ENCODE results near the gene ETV3.

ETV3 gene

GRCh38 chr1:157137408-157138219 is 581 bp downstream of the ETV3 start:
- no peak for DNase-seq (ENCODE audit: low spot score)

DNA sequence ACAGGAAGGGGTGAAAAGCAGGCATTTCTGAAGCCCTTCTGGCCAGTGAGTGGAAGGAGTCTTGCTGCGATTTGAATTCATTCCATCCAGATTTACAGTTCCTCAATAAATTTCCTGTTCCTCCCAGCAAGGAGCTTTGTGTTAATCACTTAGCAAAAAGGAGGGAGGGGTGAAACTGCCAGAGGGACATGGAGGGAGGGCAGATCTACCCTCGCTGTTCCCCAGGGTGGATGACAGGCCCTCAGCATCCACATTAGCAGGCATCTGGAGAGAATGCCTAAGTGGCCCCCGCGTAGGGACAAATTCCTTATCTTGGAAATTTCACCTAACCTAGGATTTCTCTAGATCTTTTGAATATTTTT is 1.2 kb downstream of the ETV3 start:
- no peak for DNase-seq (ENCODE audit: low spot score)

DNA sequence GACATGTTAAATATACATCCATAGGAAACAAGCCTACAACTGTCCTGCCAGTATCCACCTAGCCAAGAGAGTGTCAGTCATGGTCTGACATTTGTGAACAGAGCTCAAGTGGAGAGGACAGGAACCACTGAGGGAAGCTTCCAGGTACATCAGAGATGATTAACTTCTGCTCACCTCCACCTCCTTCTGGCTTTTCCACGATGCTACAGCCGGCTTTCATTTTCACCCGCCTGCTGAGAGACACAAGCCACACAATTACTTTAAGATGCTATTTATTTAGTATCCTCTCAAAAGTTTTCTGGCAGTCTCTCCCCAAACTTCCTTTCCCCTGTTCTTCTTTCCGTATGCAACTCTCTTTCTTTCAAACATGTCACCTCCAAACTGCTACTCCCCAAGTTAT is 2.1 kb downstream of the ETV3 start:
- no peak for DNase-seq (ENCODE audit: low spot score)

GRCh38 chr1:157135646-157136045 is 2.5 kb downstream of the ETV3 start:
- no peak for DNase-seq (ENCODE audit: low spot score)

GRCh38 chr1:157135070-157135469 is 3.1 kb downstream of the ETV3 start:
- no peak for DNase-seq (ENCODE audit: low spot score)

DNA sequence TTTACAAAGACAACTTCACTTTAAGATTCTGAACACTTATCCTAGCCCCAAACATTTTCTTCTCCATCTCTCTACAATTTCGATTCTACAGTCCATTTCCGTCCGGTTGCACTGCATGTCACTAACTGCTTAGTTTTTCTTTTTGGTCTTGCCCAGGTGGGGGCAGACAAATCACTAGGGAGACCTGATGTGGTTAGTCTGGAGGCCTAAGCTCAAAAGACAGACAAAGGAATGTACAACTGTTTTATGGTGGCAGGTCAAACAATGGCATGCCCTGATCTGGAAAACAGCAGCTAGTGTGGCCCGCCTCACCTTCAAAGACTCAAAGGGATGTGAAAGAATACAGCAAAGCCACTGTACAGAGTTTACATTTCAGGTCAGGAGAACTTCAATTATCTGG is 3.8 kb downstream of the ETV3 start:
- DNase-seq (ENCODE audit: low spot score) = no peak

DNA sequence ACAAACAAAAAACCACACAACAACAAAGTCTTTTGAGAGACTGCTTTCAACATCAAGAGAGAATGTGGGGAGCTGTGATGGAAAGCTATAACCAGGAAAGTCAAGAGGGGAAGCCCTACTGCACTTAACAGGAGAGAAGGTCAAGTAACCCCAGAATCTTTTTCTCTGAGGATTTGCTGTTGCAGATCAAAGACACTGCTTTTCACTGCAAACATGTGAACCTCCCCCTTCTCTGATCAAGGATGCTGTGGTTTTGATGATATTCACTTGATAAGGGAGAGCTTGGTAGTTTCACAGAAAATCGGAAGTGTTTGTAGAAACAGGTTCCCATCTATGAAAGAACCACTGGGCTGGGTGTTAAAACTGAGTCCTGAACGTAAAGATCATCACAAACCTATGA is 4.8 kb downstream of the ETV3 start:
- DNase-seq (ENCODE audit: low spot score) = no peak

GRCh38 chr1:157132616-157133167 is 5.5 kb downstream of the ETV3 start:
- DNase-seq (ENCODE audit: low spot score) = no peak

- no peak for DNase-seq (ENCODE audit: low spot score)
These were observed 6.1 kb downstream of the ETV3 start for GRCh38 chr1:157132111-157132510.

- no peak for DNase-seq (ENCODE audit: low spot score)
These were observed 6.9 kb downstream of the ETV3 start for GRCh38 chr1:157131281-157131680.

DNA sequence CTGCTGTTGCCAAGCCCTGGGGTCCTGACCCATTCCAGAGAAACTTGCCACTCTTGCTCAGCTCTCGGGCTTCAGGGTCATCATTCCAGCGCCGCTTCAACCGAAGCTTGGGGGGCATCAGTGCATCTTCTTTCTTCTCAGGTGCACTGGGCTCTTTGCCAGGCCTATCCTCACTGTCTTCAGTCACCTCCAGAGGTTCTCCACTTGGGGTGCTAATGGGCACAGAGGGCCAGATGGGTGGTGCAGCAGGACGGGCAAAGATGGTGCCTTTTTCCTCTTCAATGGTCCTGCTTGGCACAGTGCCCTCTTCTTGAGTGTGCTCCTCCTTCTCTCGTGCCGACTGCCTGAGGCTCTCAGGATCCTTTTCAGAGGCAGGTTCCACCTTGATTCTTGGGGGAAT is 13.3 kb downstream of the ETV3 start:
- DNase-seq (ENCODE audit: low spot score) = no peak

GRCh38 chr1:157119448-157119847 is 18.7 kb downstream of the ETV3 start:
- no peak for DNase-seq (ENCODE audit: low spot score)

DNA sequence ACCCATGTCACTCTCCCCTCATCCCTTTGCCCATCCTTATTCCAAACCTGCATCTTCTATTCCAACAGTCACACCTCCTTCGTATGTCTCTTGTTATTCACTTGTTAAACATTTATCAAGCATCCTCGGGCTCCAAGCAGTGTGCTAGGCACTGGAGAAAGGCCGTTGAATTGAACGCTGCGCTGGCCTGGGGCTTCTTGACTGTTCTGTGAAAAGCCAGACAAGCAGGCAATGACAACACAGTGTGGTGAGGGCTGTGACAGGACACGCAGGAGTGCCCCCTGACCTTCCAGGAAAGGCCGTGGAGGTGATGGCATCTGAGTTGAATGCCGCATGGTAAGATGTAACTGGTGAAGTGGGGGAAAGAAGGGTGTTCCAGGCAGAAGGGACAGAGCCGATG is 19.2 kb downstream of the ETV3 start:
- no peak for DNase-seq (ENCODE audit: low spot score)

DNA sequence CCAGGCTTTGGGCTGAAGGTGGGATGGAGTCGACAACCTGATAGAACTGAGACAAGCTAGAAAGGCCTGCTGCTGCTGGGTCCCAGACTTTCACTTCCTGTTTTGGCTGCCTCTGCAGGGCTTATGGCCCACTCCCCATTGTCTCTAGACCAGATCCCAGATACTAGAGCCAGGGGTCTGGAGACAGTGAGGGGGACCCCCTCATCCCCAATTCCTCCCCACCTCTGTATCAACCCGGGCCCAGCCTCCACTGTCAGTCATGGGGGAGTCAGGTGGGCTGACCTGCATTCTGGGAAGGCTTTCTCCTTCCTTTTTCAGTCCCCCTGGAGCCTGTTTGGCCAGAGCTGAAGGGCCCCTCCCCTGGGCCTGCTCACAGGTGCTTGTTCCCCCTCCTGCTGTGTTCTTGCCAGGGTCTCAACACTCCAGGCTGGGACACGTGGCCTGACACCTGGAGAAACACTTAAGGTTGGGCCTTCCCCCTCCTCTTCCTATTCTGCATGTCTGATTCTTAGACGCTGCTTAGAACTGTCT is 20.6 kb downstream of the ETV3 start:
- no peak for DNase-seq (ENCODE audit: low spot score)

DNA sequence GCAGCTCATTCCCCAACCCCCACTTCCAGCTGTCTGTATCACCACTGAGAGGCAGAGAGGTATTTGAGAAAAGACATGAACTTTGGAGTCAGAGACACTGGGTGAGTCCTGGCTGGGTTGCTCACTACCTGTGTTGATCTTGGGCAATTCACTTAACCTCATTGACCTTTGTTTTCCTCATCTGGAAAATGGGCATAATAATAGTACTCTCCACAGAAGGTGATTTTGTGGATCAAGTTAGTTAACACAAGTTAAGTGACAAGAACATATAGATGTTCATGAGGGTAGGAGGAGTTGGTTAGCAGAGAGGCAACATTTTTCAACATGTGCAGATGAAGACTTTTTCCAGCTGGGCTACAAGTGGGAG is 21.5 kb downstream of the ETV3 start:
- no peak for DNase-seq (ENCODE audit: low spot score)

DNA sequence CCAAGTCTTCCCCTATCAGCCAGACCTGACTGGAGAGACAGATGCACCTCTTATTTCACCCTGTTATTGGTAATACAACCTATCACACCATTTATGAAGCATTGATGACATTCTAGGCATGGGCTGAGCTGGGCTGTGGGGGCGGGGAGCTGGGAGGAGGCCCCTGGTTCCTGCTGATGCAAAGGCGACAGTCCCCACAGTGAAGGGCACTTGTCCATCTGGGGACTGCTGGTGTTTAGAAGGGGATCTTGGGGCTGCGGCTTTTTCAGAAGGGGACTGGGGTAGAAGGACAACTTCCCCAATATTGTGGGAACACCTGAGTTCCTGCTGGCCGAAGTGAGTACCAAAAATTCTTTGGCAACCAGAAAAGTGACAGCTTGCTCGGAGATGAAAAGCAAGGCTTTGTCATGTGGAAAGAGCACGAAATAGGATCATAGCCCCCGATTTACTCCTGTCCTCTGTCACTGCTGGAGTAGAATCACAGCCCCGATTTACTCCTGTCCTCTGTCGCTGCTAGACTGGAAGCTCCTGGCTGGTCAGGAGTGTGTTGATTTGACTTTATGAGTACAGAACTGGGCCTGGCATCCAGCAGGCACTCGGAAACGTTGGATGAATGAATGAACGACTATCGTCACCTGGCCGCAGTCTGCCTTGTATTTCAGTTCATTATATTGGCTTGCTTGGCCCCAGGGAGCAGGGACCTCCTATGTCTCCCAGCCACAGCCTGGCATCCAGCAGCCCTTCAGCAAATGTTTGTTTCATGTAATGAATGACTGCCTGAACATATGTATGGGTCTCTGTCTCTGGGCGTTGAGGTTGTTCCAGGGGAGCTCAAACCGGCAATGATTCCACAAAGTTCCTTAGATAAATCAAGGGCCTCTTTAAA is 22.1 kb downstream of the ETV3 start:
- DNase-seq (ENCODE audit: low spot score) = no peak

GRCh38 chr1:157115429-157115838 is 22.8 kb downstream of the ETV3 start:
- DNase-seq (ENCODE audit: low spot score) = no peak

DNA sequence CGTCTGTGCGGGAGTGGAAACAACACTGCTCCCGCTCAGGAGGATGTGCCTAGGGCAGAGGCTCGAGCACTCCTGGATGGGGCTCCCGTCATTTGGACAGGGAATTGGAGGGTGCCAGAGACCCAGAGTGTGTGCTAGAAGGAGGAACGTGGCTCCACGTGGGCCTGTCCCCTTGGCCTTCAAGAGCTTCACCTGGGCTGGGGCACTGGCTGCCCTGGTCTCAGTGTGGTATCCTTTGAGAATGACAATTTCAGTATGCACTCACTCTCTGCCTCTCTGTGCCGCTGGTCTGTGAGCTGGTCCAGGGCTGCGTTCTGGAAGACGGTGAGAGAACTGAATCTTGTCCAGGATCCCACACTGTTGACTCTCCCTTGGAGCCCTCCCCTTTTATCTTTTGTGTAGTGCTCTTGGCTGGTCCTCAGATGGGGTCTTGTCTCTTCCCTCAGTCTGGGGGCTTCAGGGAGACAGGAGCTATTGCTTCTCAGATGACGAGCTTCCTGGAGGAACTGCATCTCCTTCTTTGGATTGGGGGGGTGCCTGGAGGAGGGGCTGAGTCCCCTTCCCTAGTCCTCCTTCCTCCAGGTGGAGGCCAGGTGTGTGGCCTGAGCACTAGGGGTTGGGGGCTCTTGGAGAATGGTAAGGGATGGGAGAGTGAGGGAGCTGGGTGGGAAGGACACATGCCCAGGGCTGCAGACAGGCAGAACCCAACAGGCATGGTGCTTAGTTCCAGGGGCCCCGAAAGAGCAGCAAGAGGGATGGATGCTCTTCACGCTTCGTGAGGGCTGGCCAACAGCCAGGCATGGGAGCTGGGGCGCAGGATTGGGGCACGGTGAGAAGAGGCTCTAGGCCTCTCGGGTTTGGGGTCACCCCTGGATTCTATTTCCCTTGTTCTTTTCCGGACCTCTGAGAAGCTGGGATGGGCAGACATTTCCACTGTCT is 23.7 kb downstream of the ETV3 start:
- DNase-seq (ENCODE audit: low spot score) = no peak

DNA sequence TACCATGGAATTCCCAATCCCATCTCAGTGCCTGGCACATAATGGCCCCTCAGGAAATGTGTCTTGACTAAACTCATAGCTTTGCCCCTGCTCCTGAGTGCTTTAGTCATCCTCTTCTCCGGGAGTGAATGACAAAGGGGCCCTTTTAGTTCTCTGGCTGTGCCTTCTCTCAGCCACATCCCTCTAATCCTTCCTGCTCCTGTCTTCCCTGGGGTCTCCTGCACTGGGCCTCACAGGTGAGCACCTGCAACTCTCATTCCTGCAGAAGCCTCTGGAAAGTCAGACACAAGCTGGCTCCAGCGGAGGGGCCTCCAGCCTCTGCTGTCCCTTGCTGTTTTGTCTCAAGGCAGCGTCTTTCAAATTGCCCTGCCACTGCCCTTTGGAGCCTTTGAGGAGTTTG is 24.6 kb downstream of the ETV3 start:
- DNase-seq (ENCODE audit: low spot score) = no peak

GRCh38 chr1:157113106-157113505 is 25.1 kb downstream of the ETV3 start:
- no peak for DNase-seq (ENCODE audit: low spot score)

- no peak for DNase-seq (ENCODE audit: low spot score)
These were observed 25.9 kb downstream of the ETV3 start for GRCh38 chr1:157112186-157112867.
